Subcutaneous adipose tissue (tissue), 4 donors: ENCODE measurements around the gene MYL10. TPM values are rescaled to one million over a fixed set of nuclear protein-coding genes. Genes with fewer than 3 reads are reported as not detected.

Experiments
- total RNA-seq, 4 donors: library from RNA; depleted of rRNA; stranded (reverse); fragments of >200 nt; gene quantifications; one replicate each; pipeline ENCODE4 v1.1.0, GENCODE V29; 2016
- TF ChIP-seq, protein P1 (sequence below): fragments of 450-650 bp; IDR thresholded peaks from one replicate; pipeline ENCODE4 v1.5.1; 2016; ENCODE audit warnings: low read depth, mild to moderate bottlenecking, control low read depth, antibody characterized with exemption, moderate library complexity

MYL10 gene
- not detected for total RNA-seq

DNA sequence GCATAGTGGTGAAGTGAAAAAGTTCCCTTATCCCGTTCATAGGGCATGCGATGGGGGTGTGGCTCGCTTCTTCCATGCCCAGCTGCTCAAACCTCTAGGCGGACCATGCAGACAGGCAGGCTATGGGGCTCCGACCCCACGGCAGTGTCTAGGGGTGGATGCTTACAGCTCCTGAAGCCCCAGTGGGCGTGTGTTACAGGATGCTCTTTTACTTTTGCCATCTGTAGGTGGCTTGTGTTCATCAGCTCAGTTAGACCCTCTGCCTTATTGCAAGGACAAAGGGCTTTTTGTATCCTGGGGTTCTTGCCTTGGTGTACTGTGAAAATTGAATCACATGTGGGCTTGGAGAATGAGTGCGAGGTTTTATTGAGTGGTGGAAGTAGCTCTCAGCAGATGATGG, at the start of gene MYL10:
MYL10 (minus strand) TSS at position 126 of the 400 bp plus-strand sequence. CDS start 178 bp downstream, outside the sequence.
- TF ChIP-seq, protein P1, sequence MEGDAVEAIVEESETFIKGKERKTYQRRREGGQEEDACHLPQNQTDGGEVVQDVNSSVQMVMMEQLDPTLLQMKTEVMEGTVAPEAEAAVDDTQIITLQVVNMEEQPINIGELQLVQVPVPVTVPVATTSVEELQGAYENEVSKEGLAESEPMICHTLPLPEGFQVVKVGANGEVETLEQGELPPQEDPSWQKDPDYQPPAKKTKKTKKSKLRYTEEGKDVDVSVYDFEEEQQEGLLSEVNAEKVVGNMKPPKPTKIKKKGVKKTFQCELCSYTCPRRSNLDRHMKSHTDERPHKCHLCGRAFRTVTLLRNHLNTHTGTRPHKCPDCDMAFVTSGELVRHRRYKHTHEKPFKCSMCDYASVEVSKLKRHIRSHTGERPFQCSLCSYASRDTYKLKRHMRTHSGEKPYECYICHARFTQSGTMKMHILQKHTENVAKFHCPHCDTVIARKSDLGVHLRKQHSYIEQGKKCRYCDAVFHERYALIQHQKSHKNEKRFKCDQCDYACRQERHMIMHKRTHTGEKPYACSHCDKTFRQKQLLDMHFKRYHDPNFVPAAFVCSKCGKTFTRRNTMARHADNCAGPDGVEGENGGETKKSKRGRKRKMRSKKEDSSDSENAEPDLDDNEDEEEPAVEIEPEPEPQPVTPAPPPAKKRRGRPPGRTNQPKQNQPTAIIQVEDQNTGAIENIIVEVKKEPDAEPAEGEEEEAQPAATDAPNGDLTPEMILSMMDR: no peak

DNA sequence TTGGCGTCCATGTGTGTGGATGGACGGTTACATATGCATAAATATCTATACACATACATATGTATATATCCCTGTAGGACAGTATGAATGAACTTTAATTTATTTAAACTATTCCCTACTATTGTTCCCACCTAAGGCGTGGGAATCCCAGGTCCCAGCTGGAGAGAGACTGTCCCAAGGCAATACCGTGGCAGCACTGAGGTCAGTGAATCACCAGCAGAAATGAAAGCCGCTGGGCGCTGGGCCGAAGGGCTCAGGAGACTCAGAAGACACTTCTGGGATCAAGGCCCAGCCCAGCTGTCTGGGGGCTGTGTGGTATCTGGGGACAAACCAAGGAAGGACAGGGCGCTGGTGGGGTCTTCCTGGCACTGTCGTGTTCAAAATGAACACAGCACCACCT, 49.6 kb upstream of the MYL10 start:
- TF ChIP-seq, protein P1: no peak

DNA sequence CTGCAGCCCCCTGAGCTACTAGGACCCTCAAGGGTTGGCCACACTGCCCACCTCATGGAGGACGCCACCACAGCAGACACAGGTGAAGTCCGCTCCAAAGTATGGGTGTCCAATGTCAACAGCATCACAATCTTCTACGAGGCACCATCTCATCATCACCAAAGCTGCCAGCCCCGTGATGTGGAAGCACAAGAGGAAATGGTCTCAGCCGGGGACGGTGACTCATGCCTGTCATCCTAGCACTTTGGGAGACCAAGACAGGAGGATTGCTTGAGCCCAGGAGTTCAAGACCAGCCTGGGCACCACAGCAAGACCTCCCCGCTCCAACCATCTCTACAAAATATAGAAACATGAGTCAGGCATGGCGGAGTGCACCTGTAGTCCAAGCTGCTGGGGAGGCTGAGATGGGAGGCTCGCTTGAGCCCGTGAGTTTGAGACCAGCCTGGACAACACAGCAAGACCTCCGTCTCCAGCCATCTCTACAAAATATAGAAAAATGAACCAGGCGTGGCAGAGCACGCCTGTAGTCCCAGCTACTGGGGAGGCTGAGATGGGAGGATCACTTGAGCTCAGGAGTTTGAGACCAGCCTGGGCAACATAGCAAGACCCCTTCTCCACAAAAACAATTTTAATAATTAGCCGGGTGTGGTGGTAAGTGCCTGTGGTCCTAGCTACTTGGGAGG, 48.8 kb upstream of the MYL10 start:
- TF ChIP-seq, protein P1: no peak

DNA sequence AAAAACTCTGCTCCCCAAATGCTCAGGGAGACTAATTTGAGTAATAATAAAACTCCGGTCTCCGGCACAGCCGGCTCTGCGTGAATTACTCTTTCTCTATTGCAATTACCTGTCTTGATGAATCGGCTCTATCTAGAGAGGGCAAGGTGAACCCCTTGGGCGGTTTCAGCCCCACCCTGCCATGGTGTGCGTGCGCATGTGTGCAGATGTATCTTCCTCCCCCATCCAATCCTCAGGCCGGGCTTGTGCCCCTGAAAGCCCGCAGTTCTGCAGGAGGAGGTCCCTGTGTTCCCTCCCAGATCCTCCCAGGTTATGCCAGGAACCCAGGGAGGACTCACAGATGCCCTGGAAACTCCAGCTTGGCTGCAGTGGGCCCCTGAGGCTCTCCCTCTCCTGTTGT, 48.3 kb upstream of the MYL10 start:
- TF ChIP-seq, protein P1: no peak

DNA sequence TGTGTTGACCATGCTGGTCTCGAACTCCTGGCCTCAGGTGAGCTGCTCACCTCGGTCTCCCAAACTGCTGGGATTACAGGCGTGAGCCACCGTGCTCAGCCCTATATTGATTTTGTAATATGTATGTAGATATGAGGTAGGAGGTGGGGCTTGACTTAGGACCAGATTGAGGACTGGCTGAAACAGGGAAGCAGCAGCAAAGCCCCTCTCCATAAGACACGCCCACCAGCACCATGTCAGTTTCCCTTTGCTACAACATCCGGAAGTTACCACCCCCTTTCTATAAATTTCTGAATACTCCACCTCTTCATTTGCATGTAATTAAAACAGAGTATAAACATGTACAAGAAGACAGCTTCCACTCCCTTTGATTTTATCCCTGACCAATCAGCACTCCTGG, 47.9 kb upstream of the MYL10 start:
- TF ChIP-seq, protein P1: no peak

DNA sequence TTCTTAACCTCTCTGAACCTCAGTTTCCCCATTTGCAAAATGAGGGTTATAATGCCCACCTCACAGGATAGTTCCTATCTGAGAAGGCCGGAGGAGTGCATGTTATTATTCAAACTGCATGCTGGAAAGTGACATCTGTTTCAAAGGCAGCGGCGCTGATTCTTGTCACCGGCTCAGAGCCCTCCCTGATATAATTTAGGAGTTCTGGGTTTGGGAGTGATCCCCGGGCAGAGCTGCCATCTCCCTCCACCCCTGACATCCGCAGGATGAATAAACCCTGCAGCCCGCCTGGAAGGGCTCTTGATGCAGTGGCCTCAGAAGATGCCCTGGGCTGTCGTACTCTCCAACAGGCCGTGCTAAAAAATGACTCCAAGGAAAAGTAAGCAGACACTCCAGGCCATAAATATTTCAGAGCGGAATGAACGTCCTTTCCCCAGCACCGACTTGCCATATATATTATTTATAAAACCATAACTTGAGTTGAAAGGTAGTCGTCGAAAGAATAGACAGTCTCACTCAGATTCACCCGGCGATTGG, 47.0 kb upstream of the MYL10 start:
- TF ChIP-seq, protein P1: no peak

DNA sequence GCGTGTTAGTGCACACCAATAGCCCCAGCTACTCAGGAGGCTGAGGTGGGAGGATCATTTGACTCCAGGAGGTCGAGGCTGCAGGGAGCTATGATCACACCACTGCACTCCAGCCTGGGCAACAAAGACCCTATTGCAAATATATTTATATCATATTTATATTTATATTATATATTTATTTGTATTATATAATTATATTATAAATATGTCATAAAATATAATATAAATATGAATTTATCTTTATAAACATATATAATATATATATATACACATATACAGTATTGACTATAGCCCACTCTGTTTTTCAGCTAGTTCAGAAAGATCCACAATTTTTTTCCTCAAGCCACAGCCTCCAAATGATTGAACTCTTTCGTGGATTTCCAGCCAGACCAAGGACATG, 45.3 kb upstream of the MYL10 start:
- TF ChIP-seq, protein P1: no peak
